Left lung (tissue), 10 donors: Measurements from ENCODE around the gene SOX18. TPM values are rescaled to one million over a fixed set of nuclear protein-coding genes. Genes with fewer than 3 reads are reported as not detected.
A peak's percentile ranks its signal among the peaks of the same experiment; 100 is the strongest.

ENCODE experiments used
- ATAC-seq: fragments of 200-7000 bp; cut with Tn5 transposase; one replicate; pipeline ENCODE4 v1.9.1; 2020; ENCODE audit warnings: moderate library complexity
- DNase-seq, 4 donors: peaks; one replicate each; pipeline ENCODE4 v3.0.0-alpha.2; 2013 to 2020
- H3K27ac ChIP-seq, 2 donors: fragments of 200-600 bp; sonication (generic) in 1 of 2; one replicate each; pipeline versions ENCODE4 v1.5.0 to v1.8.0; 2020 to 2021
- H3K27me3 ChIP-seq, 2 donors: fragments of 200-600 bp; sonication (generic) in 1 of 2; one replicate each; pipeline versions ENCODE4 v1.5.0 to v1.8.0; 2020 to 2021
- H3K36me3 ChIP-seq, 2 donors: fragments of 200-600 bp; sonication (generic) in 1 of 2; one replicate each; pipeline versions ENCODE4 v1.5.0 to v1.8.0; 2020 to 2021
- H3K4me1 ChIP-seq, 2 donors: fragments of 200-600 bp; one replicate each; pipeline ENCODE4 v1.8.0; 2021
- H3K4me3 ChIP-seq, 2 donors: fragments of 200-600 bp; sonication (generic) in 1 of 2; one replicate each; pipeline versions ENCODE4 v1.5.0 to v1.8.0; 2020 to 2021; ENCODE audit warnings: mild to moderate bottlenecking in 1 of 2
- H3K9me3 ChIP-seq, 2 donors: fragments of 200-600 bp; sonication (generic) in 1 of 2; one replicate each; pipeline versions ENCODE4 v1.5.0 to v1.8.0; 2020 to 2021
- intact Hi-C, 2 donors: fragments of 100-400 bp; cut with DNase I; formaldehyde crosslinking; loops; one replicate each; pipeline versions ENCODE4 v1.11.2 to v1.14.2; 2022
- polyA plus RNA-seq, 6 donors: library from polyadenylated mRNA; unstranded; fragments of 120-200 nt; gene quantifications; one replicate each; pipeline ENCODE4 v1.2.1, GENCODE V29; 2013; ENCODE audit not compliant: insufficient read length in 6 of 6
- total RNA-seq, 2 donors: library from RNA; stranded (reverse); fragmentation: NEBNext Ultra II Directional; extraction: Animal tissue kit (Norgen Biotek cat#: 25700); gene quantifications; one replicate each; pipeline ENCODE4 v1.2.1, GENCODE V29; 2021
- TF ChIP-seq, protein P1 (sequence below), 2 donors: fragments of 200-600 bp; sonication (generic) in 1 of 2; IDR thresholded peaks; one replicate each; pipeline versions ENCODE4 v1.5.0 to v1.8.0; 2021; ENCODE audit warnings: antibody characterized with exemption in 2 of 2
- donor health status: DM: no; HTN: yes; CAD: no.
- donor health status: DM: no; HTN: no; CAD: no.

The SOX18 gene
- total and polyA plus RNA-seq, 8 donors, result 11.5 to 69.2 (median 18.2) TPM

DNA sequence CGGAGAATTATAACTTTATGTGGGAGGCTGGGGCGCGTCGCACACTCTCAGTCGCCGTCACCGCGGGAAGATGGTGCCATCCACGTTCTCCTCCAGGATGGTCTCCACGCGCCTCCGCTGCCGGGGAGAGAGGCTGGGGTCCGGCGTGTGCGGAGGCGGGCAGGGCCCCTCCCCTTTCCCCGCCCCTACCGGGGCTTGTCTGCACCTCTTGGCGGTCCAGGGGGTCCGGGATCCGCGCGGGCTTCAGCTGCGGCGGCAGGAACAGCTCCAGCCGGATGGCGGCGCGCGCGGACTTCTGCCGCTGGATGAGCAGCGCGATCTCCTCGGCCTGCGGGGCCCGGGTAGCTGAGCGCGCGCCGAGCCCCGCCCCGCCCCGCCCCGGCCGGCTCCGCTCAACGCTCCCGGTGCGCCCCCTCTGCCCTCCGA, 34.0 kb upstream of the SOX18 start:
- no peaks in the 10 kb centered on the region for H3K36me3 ChIP-seq
- H3K4me1 ChIP-seq, result peaks cover 16 to 52% of the 10 kb centered on the region in 2 donors
- intact Hi-C loops, result no loop called here
- H3K9me3 ChIP-seq, result peaks cover 0 to 6% of the 10 kb centered on the region in 2 donors
- H3K27ac ChIP-seq, result peak overlapping the region in 1 of 2 donors; percentile 28
- H3K4me3 ChIP-seq, result peak overlapping the region; percentile 43
- DNase-seq (peak in 3 of 4 donors; percentile 81 to 97 (median 84)), ATAC-seq (peak; percentile 63)
- H3K27me3 ChIP-seq, result peaks cover 21 to 41% of the 10 kb centered on the region in 2 donors
- TF ChIP-seq, protein P1, sequence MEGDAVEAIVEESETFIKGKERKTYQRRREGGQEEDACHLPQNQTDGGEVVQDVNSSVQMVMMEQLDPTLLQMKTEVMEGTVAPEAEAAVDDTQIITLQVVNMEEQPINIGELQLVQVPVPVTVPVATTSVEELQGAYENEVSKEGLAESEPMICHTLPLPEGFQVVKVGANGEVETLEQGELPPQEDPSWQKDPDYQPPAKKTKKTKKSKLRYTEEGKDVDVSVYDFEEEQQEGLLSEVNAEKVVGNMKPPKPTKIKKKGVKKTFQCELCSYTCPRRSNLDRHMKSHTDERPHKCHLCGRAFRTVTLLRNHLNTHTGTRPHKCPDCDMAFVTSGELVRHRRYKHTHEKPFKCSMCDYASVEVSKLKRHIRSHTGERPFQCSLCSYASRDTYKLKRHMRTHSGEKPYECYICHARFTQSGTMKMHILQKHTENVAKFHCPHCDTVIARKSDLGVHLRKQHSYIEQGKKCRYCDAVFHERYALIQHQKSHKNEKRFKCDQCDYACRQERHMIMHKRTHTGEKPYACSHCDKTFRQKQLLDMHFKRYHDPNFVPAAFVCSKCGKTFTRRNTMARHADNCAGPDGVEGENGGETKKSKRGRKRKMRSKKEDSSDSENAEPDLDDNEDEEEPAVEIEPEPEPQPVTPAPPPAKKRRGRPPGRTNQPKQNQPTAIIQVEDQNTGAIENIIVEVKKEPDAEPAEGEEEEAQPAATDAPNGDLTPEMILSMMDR (IDR thresholded peaks at IDR 0.05), result peak; percentile 58 to 65

DNA sequence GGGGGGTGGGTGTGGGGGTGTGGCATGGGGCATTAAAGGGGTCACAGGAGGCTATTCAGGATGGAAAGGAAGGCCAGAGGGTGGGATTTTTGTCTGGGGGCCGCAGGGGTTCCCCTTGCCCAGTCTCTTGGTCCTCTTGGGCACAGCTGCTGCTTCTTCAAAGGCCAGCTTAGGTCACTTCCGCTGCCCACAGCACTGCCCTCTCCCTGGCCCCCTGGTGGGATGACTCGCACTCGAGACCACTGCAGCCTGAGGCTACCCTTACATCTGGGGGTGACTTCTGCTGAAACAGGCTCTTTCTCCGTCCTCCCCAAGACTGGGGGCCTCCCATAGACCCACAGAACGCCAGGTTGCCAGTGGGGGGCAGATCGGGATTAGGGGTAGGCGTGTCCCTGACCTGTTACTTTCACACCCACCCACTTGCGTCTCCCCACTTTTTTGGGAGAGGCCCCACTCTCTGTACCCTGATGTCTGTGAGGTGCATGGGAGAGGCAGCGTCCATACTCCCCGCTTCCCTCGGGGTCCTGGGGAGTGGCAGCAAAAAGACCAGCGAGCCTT, 33.5 kb upstream of the SOX18 start:
- Histone ChIP-seq H3K36me3 (no peaks in the 10 kb centered on the region), H3K27me3 (peaks cover 21 to 41% of the 10 kb centered on the region in 2 donors), H3K27ac (peak overlapping the region in 1 of 2 donors; percentile 28), H3K9me3 (peaks cover 0 to 5% of the 10 kb centered on the region in 2 donors), H3K4me3 (peak overlapping the region; percentile 43), H3K4me1 (peaks cover 21 to 57% of the 10 kb centered on the region in 2 donors)
- TF ChIP-seq, protein P1 (IDR thresholded peaks at IDR 0.05), result no peak
- intact Hi-C loops, result no loop called here
- DNase-seq (peak in 1 of 4 donors; percentile 79), ATAC-seq (no peak)

DNA sequence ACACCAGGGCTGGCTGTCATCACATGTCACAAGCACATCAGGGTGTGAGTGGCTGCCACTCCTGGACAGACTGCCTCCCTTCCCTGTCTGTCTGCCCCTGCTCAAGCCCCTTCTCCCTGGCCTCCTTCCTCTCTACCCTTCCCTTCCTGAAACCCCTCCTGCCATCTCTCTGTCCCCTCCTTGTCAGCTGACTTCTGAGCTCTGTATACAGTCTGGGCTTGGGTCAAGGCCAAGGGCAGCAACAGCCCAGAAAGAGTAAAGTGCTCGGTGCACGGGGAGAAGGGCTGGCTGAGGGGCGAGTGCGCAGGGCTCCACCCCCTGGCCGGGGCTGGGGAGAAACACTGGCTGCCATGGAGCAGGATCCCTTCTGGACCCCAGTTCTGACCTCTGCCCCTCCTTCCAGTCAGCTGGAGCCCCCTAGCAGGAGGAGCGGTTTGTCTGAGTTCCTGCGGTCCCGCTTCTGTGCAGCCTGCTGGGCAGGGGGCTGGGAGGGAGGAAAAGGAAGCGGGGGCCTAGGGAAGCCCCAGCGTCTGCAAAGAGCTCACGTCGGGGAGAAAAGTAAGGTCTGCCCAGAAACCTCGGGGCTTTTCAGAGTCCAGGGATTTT, 32.8 kb upstream of the SOX18 start:
- Histone ChIP-seq H3K27ac (no peak overlapping the region), H3K9me3 (peaks cover 0 to 4% of the 10 kb centered on the region in 2 donors), H3K4me3 (no peak overlapping the region), H3K27me3 (peaks cover 21 to 41% of the 10 kb centered on the region in 2 donors), H3K36me3 (no peaks in the 10 kb centered on the region), H3K4me1 (peaks cover 22 to 57% of the 10 kb centered on the region in 2 donors)
- TF ChIP-seq, protein P1 (IDR thresholded peaks at IDR 0.05), result no peak
- intact Hi-C loops, result no loop called here
- DNase-seq, result peak in 1 of 4 donors; percentile 72
- no peak for ATAC-seq

DNA sequence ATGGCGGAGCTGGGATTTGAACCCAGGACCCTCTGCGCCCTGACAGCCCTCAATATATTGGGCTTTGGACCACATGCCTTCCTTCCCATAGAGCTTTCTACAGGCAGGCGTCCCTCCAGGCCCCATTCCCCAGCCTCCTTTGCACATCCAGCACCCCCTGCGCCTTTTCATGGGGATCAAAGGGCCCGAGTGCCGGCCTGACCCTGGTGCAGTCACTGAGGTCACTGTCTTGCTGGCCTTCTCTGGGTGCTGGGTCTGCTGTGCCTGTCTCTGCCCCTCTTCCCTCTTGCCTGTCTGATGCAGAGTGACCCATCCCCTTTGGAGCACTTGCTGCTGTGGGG, 32.2 kb upstream of the SOX18 start:
- intact Hi-C loops, result no loop called here
- no peak overlapping the region for H3K27ac ChIP-seq
- H3K9me3 ChIP-seq, result peaks cover 0 to under 1% of the 10 kb centered on the region in 2 donors
- H3K27me3 ChIP-seq, result peaks cover 21 to 39% of the 10 kb centered on the region in 2 donors
- no peak overlapping the region for H3K4me3 ChIP-seq
- peaks cover 22 to 59% of the 10 kb centered on the region in 2 donors for H3K4me1 ChIP-seq
- no peaks in the 10 kb centered on the region for H3K36me3 ChIP-seq
- TF ChIP-seq, protein P1 (IDR thresholded peaks at IDR 0.05), result no peak
- ATAC-seq (no peak), DNase-seq (no peak)

DNA sequence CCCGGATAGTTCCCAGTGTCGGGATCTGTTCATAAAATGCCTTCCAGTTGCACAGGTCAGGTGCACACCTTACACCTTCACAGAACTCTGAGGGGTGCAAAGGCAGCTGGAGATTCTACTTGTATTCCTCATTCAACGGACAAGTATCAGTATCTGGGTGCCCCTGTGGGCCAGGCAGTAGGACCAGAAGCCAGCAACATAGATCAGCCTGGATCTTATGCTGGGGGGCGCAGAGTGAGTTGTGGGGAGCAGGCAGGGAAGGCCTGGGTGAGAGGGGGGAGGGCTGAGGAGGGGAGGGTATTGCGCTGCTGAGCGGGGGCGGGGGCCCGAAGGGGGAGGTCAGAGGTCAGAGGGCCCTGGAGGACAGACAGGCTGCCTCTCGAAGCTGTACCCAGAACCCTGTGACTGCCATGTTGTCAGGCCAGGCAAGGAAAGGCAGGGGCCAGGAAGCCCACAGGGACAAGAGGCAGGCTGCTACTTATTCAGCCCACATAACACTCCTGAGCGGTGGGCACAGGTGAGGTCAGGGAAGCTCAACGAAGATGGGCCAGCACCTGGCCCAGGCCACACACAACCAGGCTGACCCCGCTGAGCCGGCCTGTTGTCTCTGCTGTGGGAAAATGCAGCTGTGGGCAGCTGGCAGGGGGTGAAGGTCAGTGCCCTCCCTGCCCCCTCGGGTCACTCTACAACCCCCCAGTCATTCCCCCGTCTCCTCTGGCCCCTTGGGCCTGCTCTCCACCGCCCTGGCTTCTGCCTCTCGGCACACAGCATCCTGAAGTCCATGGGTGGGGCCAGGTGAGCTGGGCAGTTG, 31.6 kb upstream of the SOX18 start:
- H3K36me3 ChIP-seq, result peaks cover 0 to 5% of the 10 kb centered on the region in 2 donors
- intact Hi-C loops, result no loop called here
- DNase-seq (peak in 1 of 4 donors; percentile 75), ATAC-seq (no peak)
- TF ChIP-seq, protein P1 (IDR thresholded peaks at IDR 0.05), result no peak
- H3K27me3 ChIP-seq, result peaks cover 21 to 33% of the 10 kb centered on the region in 2 donors
- no peaks in the 10 kb centered on the region for H3K9me3 ChIP-seq
- peak overlapping the region in 1 of 2 donors; percentile 93 for H3K27ac ChIP-seq
- H3K4me1 ChIP-seq, result peaks cover 22 to 65% of the 10 kb centered on the region in 2 donors
- H3K4me3 ChIP-seq, result peak overlapping the region in 1 of 2 donors; percentile 92
